SIG-M5 treated with dmso at 0.1 percent for 504 hours (cell line): ENCODE results near the gene SYNGR3.

Source experiments
- DNase-seq: peaks from one replicate; lab custom pipeline; 2025; ENCODE audit not compliant: unreplicated experiment; lab: John Stamatoyannopoulos, UW

Gene SYNGR3

DNA sequence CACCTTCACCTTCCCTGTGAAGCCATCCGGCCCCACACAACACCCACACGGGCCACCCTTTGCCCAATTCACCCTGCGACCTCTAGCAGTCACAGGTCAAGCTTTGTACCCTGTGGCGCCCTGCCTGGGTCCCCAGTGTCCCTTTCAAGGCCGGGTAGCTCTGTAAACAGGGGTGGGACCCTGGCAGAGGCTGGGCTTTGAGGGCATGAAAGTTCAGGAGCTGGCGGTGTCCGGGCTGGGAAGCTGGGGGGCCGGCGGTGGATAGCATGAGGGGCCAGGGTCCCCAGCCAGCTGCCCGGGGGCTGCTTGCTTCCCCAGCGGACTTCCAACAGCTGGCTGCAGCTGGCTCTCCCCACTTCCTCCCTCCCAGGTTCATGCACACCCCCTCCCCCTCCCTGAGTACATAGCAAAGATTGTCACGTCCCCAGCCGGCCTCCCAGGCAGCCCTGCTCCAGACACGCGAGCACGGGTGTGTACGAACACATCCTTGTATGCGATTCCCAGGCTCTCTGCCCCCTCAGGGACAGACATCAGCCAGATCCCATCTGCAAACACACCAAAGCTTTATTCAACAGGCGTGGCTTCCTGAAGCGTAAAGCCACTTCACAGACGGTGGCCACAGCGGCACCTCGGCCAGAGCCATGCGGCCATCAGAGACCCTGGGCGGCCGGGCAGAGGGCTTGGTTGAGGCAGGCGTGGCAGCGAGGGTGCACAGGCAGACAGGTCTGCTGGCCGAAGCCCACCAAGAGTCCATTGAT, 49.7 kb downstream of the SYNGR3 start:
- DNase-seq = peak; percentile 16

- no peak for DNase-seq
Measured at GRCh38 chr16:2040041-2040786, 50.4 kb downstream of the SYNGR3 start.

GRCh38 chr16:2040787-2041522, 51.2 kb downstream of the SYNGR3 start:
- DNase-seq = no peak

GRCh38 chr16:2042171-2042985, 52.6 kb downstream of the SYNGR3 start:
- no peak for DNase-seq

DNA sequence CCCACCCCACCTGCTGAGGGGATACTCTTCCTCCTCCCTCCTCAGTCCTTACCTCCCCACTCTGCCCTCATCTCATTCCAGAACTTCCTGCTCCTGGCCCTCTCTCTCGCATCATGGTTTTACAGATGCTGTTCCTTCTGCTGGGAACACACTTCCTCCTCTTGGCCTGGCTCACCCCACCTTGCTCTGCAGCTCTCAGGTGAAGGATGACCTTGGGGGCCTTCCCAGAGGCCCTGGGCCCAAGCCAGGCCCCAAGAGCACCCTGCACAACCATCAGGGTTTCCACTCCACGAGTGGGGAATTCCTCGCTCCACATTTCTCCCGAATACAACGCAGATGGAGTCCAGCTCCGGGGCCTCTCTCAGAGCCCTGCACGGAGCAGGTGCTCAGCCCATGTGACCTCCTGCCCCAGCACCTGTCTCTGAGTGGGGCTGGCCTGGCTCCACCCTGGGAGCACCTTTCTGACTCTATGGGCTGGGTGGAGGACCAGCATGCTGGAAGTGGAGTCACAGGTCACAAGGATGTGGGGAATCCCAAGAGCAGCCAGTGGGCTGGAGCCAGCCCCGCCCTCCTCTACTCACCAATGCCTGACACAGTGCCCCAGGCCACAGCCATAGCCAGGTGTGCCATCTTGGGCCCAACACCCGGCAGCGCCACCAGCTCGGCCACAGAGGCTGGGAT, 53.4 kb downstream of the SYNGR3 start:
- DNase-seq = no peak
